Sigmoid colon (tissue), 7 donors: ENCODE data around the gene AADACL4. TPM values are rescaled to one million over a fixed set of nuclear protein-coding genes. Genes with fewer than 3 reads are reported as not detected.
"Not testable (repeated sequence)": the region's sequence is repeated elsewhere in the genome, so short reads cannot be mapped to it uniquely, and the experiment has no call there.

Source experiments
- DNase-seq: peaks from one replicate; pipeline ENCODE4 v3.0.0-alpha.2; 2019
- H3K27ac ChIP-seq, 4 donors: fragments of 200-600 bp; sonication (generic); one replicate each; pipeline ENCODE4 v1.5.1; 2016 to 2019; ENCODE audit warnings: mild to moderate bottlenecking in 1 of 4
- H3K27me3 ChIP-seq, 3 donors: fragments of 200-600 bp; sonication (generic); one replicate each; pipeline ENCODE4 v1.5.1; 2019; ENCODE audit warnings: mild to moderate bottlenecking in 1 of 3
- H3K36me3 ChIP-seq, 4 donors: fragments of 200-600 bp; sonication (generic); one replicate each; pipeline ENCODE4 v1.5.1; 2016 to 2019
- H3K4me1 ChIP-seq, 4 donors: fragments of 200-600 bp; sonication (generic); one replicate each; pipeline ENCODE4 v1.5.1; 2017 to 2019
- H3K4me3 ChIP-seq, 4 donors: fragments of 200-600 bp; sonication (generic); one replicate each; pipeline ENCODE4 v1.5.1; 2017 to 2019; ENCODE audit warnings: mild to moderate bottlenecking in 2 of 4, moderate library complexity in 1 of 4
- H3K9me3 ChIP-seq, 4 donors: fragments of 200-600 bp in 3 of 4; sonication (generic) in 3 of 4; one replicate each; pipeline versions ENCODE4 v1.5.1 to v1.6.1; 2013 to 2019
- EP300 ChIP-seq, 4 donors: sonication (generic); formaldehyde crosslinking; IDR thresholded peaks; one replicate each; pipeline ENCODE4 v1.6.1; 2017; ENCODE audit warnings: antibody characterized with exemption in 4 of 4
- POLR2A ChIP-seq, 2 donors: fragments of 450-650 bp; IDR thresholded peaks; one replicate each; pipeline ENCODE4 v1.6.1; 2016; ENCODE audit warnings: antibody characterized with exemption in 2 of 2, mild to moderate bottlenecking in 2 of 2, moderate library complexity in 2 of 2
- POLR2AphosphoS5 ChIP-seq, 4 donors: sonication (generic); formaldehyde crosslinking; IDR thresholded peaks; one replicate each; pipeline ENCODE4 v1.6.1; 2017; ENCODE audit warnings: antibody characterized with exemption in 4 of 4
- WGBS, 2 donors: extraction: QIAGEN DNeasy Blood & Tissue Kit; methylation state at CpG; one replicate each; pipeline ENCODE4 v1.1.7; 2013; 5-methylcytosine and 5-hydroxymethylcytosine counted together
- intact Hi-C: fragments of 100-400 bp; cut with DNase I; formaldehyde crosslinking; loops from one replicate; pipeline ENCODE4 v1.15.1; 2023
- polyA plus RNA-seq, 3 donors: library from polyadenylated mRNA; stranded (reverse); fragments of 200-250 nt; gene quantifications; one replicate each; pipeline ENCODE4 v1.2.3, GENCODE V29; 2013
- total RNA-seq, 4 donors: library from RNA; depleted of rRNA; stranded (reverse); fragments of >200 nt; gene quantifications; one replicate each; pipeline ENCODE4 v1.1.0, GENCODE V29; 2016
- TF ChIP-seq, protein P1 (sequence below), 4 experiments: fragments of 450-650 bp in 3 of 4; fragments of 200-600 bp in 1 of 4; IDR thresholded peaks; one replicate each; pipeline ENCODE4 v1.5.1; 2016 to 2019; ENCODE audit warnings: antibody characterized with exemption in 4 of 4, mild to moderate bottlenecking in 3 of 4, moderate library complexity in 2 of 4
- donor health status: healthy with polysubstance abuse.
- donor health status: Bipolar disorder and iron deficiency.
- donor health status: healthy.

Gene AADACL4
- total and polyA plus RNA-seq, 7 donors: 0.04 TPM; not detected in 6

DNA sequence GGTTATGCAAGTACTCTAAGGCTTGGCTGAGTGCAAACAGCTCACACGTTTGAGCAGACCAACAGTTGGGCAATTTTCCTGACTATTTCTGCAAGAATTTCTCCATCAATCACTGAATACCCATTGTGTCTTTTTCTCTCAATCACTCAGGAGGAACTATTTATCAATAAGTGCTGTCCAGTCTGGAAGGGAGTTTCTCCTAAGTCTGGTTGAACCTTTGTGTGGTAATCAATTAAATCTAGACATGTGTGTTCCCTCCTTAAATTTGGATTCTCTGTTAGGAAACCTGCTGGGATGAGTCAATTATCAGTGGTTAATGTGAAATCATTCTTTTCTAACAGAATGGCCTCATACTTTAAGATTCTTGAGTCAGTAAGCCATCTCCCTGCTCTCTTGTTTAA lies 65.2 kb downstream of the AADACL4 start:
- no peaks in the 10 kb centered on the region for H3K27me3 ChIP-seq
- H3K4me3 ChIP-seq: no peak overlapping the region
- no peak for TF ChIP-seq POLR2A (IDR thresholded peaks at IDR 0.05)
- H3K36me3 ChIP-seq: no peaks in the 10 kb centered on the region
- peaks cover 0 to 2% (median under 1%) of the 10 kb centered on the region in 4 donors for H3K9me3 ChIP-seq
- no peaks in the 10 kb centered on the region for H3K4me1 ChIP-seq
- 8 to 19% methylated on average over 1 of the region's 1 CpG for WGBS, 2 donors
- intact Hi-C loops: no loop called here
- no peak for DNase-seq
- no peak overlapping the region for H3K27ac ChIP-seq

DNA sequence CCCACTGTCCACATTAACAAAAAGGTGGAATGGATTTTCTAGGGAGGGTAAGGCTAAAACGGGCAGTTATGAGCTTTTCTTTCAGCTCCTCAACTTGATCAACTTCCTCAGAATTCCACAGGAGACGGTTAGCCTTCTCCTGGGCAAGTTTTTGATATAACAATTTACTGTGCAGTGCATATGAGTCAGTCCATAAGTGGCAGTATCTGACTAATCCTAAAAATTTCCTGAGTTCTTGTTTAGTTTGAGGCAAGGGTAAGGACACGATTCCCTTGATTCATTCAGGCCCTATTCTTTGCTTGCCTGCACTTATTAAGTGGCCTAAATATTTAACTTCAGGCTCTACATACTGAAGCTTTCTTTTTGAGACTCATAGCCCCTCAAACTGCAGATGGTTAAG lies 65.8 kb downstream of the AADACL4 start:
- WGBS, 2 donors: 86% methylated on average over 3 of the region's 3 CpGs
- DNase-seq: no peak
- Histone ChIP-seq H3K4me3 (no peak overlapping the region), H3K27me3 (no peaks in the 10 kb centered on the region), H3K36me3 (no peaks in the 10 kb centered on the region), H3K27ac (no peak overlapping the region), H3K4me1 (no peaks in the 10 kb centered on the region), H3K9me3 (no peaks in the 10 kb centered on the region)
- intact Hi-C loops: no loop called here
- TF ChIP-seq, protein P1, sequence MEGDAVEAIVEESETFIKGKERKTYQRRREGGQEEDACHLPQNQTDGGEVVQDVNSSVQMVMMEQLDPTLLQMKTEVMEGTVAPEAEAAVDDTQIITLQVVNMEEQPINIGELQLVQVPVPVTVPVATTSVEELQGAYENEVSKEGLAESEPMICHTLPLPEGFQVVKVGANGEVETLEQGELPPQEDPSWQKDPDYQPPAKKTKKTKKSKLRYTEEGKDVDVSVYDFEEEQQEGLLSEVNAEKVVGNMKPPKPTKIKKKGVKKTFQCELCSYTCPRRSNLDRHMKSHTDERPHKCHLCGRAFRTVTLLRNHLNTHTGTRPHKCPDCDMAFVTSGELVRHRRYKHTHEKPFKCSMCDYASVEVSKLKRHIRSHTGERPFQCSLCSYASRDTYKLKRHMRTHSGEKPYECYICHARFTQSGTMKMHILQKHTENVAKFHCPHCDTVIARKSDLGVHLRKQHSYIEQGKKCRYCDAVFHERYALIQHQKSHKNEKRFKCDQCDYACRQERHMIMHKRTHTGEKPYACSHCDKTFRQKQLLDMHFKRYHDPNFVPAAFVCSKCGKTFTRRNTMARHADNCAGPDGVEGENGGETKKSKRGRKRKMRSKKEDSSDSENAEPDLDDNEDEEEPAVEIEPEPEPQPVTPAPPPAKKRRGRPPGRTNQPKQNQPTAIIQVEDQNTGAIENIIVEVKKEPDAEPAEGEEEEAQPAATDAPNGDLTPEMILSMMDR (IDR thresholded peaks at IDR 0.05): no peak
- TF ChIP-seq POLR2A (IDR thresholded peaks at IDR 0.05) (no peak), EP300 (IDR thresholded peaks at IDR 0.05) (no peak), POLR2AphosphoS5 (IDR thresholded peaks at IDR 0.05) (no peak)

DNA sequence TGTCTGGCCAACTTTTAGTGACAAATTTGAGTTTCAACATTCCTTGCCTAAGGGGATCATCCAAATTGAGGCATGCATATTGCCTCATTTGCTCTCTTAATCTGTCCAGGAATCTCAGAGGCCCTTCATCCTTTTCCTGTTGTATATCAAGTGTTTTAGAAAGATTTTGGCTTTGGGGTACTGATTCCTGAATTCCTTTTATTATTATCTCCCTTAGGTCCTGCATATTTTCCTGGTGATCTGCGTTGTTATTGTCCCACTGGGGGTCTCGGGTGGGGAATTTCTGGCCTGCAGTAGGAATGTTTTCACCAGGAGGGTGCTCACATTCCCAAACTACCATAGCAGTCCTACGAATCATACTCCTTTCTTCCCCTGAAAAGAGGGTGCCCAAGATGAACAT lies 67.7 kb downstream of the AADACL4 start:
- no peak for TF ChIP-seq EP300 (IDR thresholded peaks at IDR 0.05)
- TF ChIP-seq, protein P1 (IDR thresholded peaks at IDR 0.05): no peak
- TF ChIP-seq POLR2AphosphoS5 (IDR thresholded peaks at IDR 0.05): no peak
- TF ChIP-seq POLR2A (IDR thresholded peaks at IDR 0.05): no peak
- H3K27me3 ChIP-seq: no peaks in the 10 kb centered on the region
- no peaks in the 10 kb centered on the region for H3K4me1 ChIP-seq
- H3K4me3 ChIP-seq: no peak overlapping the region
- 73 to 90% methylated on average over 3 of the region's 3 CpGs for WGBS, 2 donors
- H3K9me3 ChIP-seq: no peaks in the 10 kb centered on the region
- intact Hi-C loops: no loop called here
- H3K36me3 ChIP-seq: no peaks in the 10 kb centered on the region
- DNase-seq: no peak
- H3K27ac ChIP-seq: no peak overlapping the region

DNA sequence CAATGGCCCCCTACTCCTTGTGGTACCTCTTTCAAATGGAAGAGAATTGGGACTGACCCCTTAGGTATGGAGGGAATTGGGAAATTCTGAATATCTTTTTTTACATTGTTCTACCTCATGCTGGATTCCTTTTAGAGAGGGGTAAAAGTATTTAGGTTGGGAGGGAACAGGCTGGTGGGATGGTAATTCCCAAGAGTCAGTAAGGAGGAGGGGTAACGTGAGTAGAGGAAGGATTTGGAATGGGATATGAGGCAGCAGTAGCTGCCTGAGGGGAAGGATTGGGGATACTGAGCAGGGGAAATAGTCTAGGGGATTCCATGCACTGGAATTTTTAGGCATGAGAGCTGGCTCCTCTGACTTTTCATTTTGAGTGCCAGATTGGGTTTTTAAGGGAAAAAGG lies 68.2 kb downstream of the AADACL4 start:
- Histone ChIP-seq H3K36me3 (no peaks in the 10 kb centered on the region), H3K27ac (no peak overlapping the region), H3K9me3 (no peaks in the 10 kb centered on the region), H3K4me1 (no peaks in the 10 kb centered on the region), H3K27me3 (no peaks in the 10 kb centered on the region), H3K4me3 (no peak overlapping the region)
- TF ChIP-seq EP300 (IDR thresholded peaks at IDR 0.05) (no peak), POLR2A (IDR thresholded peaks at IDR 0.05) (no peak), POLR2AphosphoS5 (IDR thresholded peaks at IDR 0.05) (no peak)
- TF ChIP-seq, protein P1 (IDR thresholded peaks at IDR 0.05): no peak
- 63 to 74% methylated on average over 1 of the region's 1 CpG for WGBS, 2 donors
- intact Hi-C loops: no loop called here
- DNase-seq: no peak

DNA sequence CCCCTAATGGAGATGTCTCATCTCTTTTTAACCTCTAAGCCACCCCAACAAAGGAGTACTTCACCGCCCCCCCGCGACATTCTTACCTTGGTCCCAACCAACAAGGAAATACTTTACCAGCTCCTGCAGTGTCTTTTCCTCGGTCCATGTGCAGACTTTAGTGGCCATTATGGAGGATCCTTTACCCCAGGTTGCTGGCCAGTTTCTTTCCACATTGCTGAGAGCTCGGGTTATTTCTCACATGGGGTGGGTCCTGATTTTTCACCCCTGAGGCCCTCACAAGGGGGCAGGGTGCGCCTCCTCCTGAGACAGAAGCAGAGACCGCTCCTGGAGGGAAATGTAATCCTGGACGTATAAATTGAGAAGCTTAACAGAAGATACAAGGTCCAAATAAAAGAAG lies 69.0 kb downstream of the AADACL4 start:
- DNase-seq: no peak
- WGBS, 2 donors: 91 to 94% methylated on average over 8 of the region's 8 CpGs
- no peak overlapping the region for H3K4me3 ChIP-seq
- no peaks in the 10 kb centered on the region for H3K36me3 ChIP-seq
- H3K4me1 ChIP-seq: no peaks in the 10 kb centered on the region
- TF ChIP-seq POLR2AphosphoS5 (IDR thresholded peaks at IDR 0.05) (no peak), POLR2A (IDR thresholded peaks at IDR 0.05) (no peak), EP300 (IDR thresholded peaks at IDR 0.05) (no peak)
- TF ChIP-seq, protein P1 (IDR thresholded peaks at IDR 0.05): no peak
- H3K9me3 ChIP-seq: no peaks in the 10 kb centered on the region
- H3K27me3 ChIP-seq: no peaks in the 10 kb centered on the region
- H3K27ac ChIP-seq: no peak overlapping the region
- intact Hi-C loops: no loop called here

DNA sequence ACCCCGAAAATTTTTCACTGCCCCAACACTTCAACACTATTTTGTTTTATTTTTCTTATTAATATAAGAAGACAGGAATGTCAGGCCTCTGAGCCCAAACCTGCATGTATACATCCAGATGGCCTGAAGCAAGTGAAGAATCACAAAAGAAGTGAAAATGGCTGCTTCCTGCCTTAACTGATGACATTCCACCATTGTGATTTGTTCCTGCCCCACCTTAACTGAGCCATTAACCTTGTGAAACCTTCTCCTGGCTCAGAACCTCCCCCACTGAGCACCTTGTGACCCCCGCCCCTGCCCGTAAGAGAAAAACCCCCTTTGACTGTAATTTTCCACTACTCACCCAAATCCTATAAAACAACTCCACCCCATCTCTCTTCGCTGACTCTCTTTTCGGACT lies 69.8 kb downstream of the AADACL4 start:
- H3K9me3 ChIP-seq, H3K27me3 ChIP-seq, H3K4me1 ChIP-seq, H3K4me3 ChIP-seq, H3K36me3 ChIP-seq, intact Hi-C loops, H3K27ac ChIP-seq, DNase-seq: not testable (repeated sequence)
- WGBS, 2 donors: 88 to 91% methylated on average over 5 of the region's 5 CpGs
